IMR-90 (cell line): ENCODE results near the gene AMER2.

Experiments used
- MAFK ChIP-seq: IDR thresholded peaks from 2 replicates; pipeline ENCODE4 v1.6.1; 2012; ENCODE audit warnings: low read depth, low read length, improper control_type of control experiment
- POLR2A ChIP-seq: IDR thresholded peaks from 2 replicates; pipeline ENCODE4 v1.6.1; 2012; ENCODE audit warnings: mild to moderate bottlenecking, low read depth, low read length

DNA sequence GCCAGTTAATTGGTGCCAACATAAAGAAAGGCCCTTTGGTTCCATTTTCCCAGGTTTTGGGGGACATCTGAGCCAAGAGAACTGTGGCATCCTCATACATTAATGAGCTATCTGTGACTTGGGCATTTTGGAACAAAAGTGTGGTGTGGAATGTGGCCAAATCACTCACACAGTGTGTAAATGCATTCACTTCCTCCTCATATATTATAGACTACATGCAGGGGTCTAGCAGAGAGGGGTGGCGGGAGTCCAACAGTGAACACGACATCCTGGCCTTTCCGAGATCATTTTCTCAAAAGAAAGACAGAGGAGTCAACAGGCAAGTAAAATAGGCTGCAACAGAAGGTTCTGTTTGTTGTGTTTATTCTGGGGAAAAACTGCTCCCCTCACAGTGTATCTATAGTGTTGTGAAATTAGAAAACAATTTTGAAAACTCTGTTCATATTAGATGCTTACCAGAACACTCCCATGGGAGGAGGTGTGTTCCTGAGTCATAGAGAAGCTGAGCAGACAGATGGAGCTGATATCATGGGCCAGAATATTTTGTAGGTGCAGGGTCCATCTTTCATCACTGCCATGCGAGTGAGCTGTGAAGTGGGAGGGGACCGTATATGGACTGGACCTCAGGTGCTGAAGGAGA is 39.2 kb downstream of the AMER2 start:
- TF ChIP-seq MAFK: no peak
- TF ChIP-seq POLR2A: no peak
